Neural cell (in vitro differentiated cells): Measurements from ENCODE around the gene DPEP2. TPM values are rescaled to one million over a fixed set of nuclear protein-coding genes. Genes with fewer than 3 reads are reported as not detected.
"Not testable (repeated sequence)": the region's sequence is repeated elsewhere in the genome, so short reads cannot be mapped to it uniquely, and the experiment has no call there.

ENCODE experiments used
- H2AFZ ChIP-seq: fragments of 200-600, 300-800 bp; sonication (generic), shearing (Covaris generic); 2 replicates; pipeline ENCODE4 v1.6.0; 2014; ENCODE audit warnings: low read depth, mild to moderate bottlenecking, antibody characterized with exemption, low read length, moderate library complexity
- H3F3A ChIP-seq: fragments of 200-600 bp; shearing (Covaris generic); 2 replicates; pipeline ENCODE4 v1.6.1; 2016; ENCODE audit warnings: mild to moderate bottlenecking, moderate library complexity, mixed read lengths, antibody characterized with exemption, low read length; ENCODE audit not compliant: insufficient read depth, poor library complexity, severe bottlenecking
- H3K27ac ChIP-seq: fragments of 200-600, 300-800 bp; sonication (generic), shearing (Covaris generic); 2 replicates; pipeline ENCODE4 v1.5.1; 2014; ENCODE audit warnings: mild to moderate bottlenecking, low read length, moderate library complexity
- H3K27me3 ChIP-seq: fragments of 300-800, 200-600 bp; sonication (generic), shearing (Covaris generic); 2 replicates; pipeline ENCODE4 v1.6.0; 2014; ENCODE audit warnings: mild to moderate bottlenecking, low read depth, low read length, moderate library complexity; ENCODE audit not compliant: insufficient read depth
- H3K36me3 ChIP-seq: fragments of 300-800, 200-600 bp; sonication (generic), shearing (Covaris generic); 2 replicates; pipeline ENCODE4 v1.5.1; 2014; ENCODE audit warnings: mild to moderate bottlenecking, antibody characterized with exemption, low read length, moderate library complexity; ENCODE audit not compliant: insufficient read depth
- H3K4me2 ChIP-seq: fragments of 300-800, 200-600 bp; sonication (generic), shearing (Covaris generic); 2 replicates; pipeline ENCODE4 v1.6.0; 2014; ENCODE audit warnings: mild to moderate bottlenecking, low read length
- H3K4me3 ChIP-seq: fragments of 300-800, 200-600 bp; sonication (generic), shearing (Covaris generic); 2 replicates; pipeline ENCODE4 v1.5.1; 2014; ENCODE audit warnings: mild to moderate bottlenecking, low read length, moderate library complexity
- H3K79me2 ChIP-seq: fragments of 200-600 bp; shearing (Covaris generic); replicated peaks from 2 replicates; pipeline ENCODE4 v1.6.0; 2014; ENCODE audit warnings: mild to moderate bottlenecking, low read length, moderate library complexity; ENCODE audit not compliant: insufficient read depth
- H3K9ac ChIP-seq: fragments of 300-800, 200-600 bp; sonication (generic), shearing (Covaris generic); 2 replicates; pipeline ENCODE4 v1.6.1; 2016; ENCODE audit warnings: mild to moderate bottlenecking, low read length, mixed read lengths
- H3K9me2 ChIP-seq: fragments of 200-600 bp; shearing (Covaris generic); 2 replicates; pipeline ENCODE4 v1.6.1; 2016; ENCODE audit warnings: mild to moderate bottlenecking, low read length, mixed read lengths; ENCODE audit not compliant: insufficient read depth
- H3K9me3 ChIP-seq: fragments of 200-600, 300-800 bp; sonication (generic), shearing (Covaris generic); 2 replicates; pipeline ENCODE4 v1.6.1; 2016; ENCODE audit warnings: mild to moderate bottlenecking, mixed run types, low read length, moderate library complexity, mixed read lengths
- H4K20me1 ChIP-seq: fragments of 200-600 bp; shearing (Covaris generic); 2 replicates; pipeline ENCODE4 v1.6.1; 2016; ENCODE audit warnings: mild to moderate bottlenecking, mixed run types; ENCODE audit not compliant: insufficient read depth
- CTCF ChIP-seq: fragments of 450-650 bp; IDR thresholded peaks from 2 replicates; pipeline ENCODE4 v1.5.1; 2014; ENCODE audit warnings: antibody characterized with exemption, mild to moderate bottlenecking, moderate library complexity; ENCODE audit not compliant: poor library complexity, severe bottlenecking
- EP300 ChIP-seq: fragments of 450-650 bp; conservative IDR thresholded peaks from 2 replicates; pipeline ENCODE4 v1.6.1; 2014; ENCODE audit warnings: antibody characterized with exemption, mild to moderate bottlenecking, moderate library complexity; ENCODE audit not compliant: poor library complexity, severe bottlenecking
- EZH2 ChIP-seq: fragments of 200-600, 300-800 bp; shearing (Covaris generic), sonication (generic); IDR thresholded peaks from 2 replicates; pipeline ENCODE4 v1.6.1; 2014; ENCODE audit warnings: antibody characterized with exemption, low read length, borderline replicate concordance, mild to moderate bottlenecking; ENCODE audit not compliant: insufficient read depth, poor library complexity, severe bottlenecking
- MXI1 ChIP-seq: fragments of 450-650 bp; conservative IDR thresholded peaks from 2 replicates; pipeline ENCODE4 v1.6.1; 2014; ENCODE audit warnings: antibody characterized with exemption, mild to moderate bottlenecking; ENCODE audit not compliant: poor library complexity, severe bottlenecking
- POLR2AphosphoS5 ChIP-seq: IDR thresholded peaks from 2 replicates; pipeline ENCODE4 v1.6.1; 2012
- RAD21 ChIP-seq: fragments of 450-650 bp; conservative IDR thresholded peaks from 2 replicates; pipeline ENCODE4 v1.6.1; 2014; ENCODE audit warnings: antibody characterized with exemption, mild to moderate bottlenecking, moderate library complexity
- SMC3 ChIP-seq: fragments of 450-650 bp; conservative IDR thresholded peaks from 2 replicates; pipeline ENCODE4 v1.6.1; 2014; ENCODE audit warnings: antibody characterized with exemption, mild to moderate bottlenecking, moderate library complexity; ENCODE audit not compliant: poor library complexity
- TAF1 ChIP-seq: IDR thresholded peaks from 2 replicates; pipeline ENCODE4 v1.6.1; 2012; ENCODE audit warnings: low read depth
- polyA plus RNA-seq: library from polyadenylated mRNA; depleted of rRNA; stranded (reverse); fragments of >200 nt; gene quantifications from 2 replicates; pipeline ENCODE4 v1.2.3, GENCODE V29; 2014
- TF ChIP-seq, protein P1 (sequence below): IDR thresholded peaks from 2 replicates; pipeline ENCODE4 v1.6.1; 2012; ENCODE audit warnings: borderline replicate concordance

Gene DPEP2
- polyA plus RNA-seq, 1 donor from 2014 or later: not detected

GRCh38 chr16:68013440-68013839 lies 14.2 kb upstream of the DPEP2 start:
- no peak for TF ChIP-seq TAF1
- TF ChIP-seq, protein P1, sequence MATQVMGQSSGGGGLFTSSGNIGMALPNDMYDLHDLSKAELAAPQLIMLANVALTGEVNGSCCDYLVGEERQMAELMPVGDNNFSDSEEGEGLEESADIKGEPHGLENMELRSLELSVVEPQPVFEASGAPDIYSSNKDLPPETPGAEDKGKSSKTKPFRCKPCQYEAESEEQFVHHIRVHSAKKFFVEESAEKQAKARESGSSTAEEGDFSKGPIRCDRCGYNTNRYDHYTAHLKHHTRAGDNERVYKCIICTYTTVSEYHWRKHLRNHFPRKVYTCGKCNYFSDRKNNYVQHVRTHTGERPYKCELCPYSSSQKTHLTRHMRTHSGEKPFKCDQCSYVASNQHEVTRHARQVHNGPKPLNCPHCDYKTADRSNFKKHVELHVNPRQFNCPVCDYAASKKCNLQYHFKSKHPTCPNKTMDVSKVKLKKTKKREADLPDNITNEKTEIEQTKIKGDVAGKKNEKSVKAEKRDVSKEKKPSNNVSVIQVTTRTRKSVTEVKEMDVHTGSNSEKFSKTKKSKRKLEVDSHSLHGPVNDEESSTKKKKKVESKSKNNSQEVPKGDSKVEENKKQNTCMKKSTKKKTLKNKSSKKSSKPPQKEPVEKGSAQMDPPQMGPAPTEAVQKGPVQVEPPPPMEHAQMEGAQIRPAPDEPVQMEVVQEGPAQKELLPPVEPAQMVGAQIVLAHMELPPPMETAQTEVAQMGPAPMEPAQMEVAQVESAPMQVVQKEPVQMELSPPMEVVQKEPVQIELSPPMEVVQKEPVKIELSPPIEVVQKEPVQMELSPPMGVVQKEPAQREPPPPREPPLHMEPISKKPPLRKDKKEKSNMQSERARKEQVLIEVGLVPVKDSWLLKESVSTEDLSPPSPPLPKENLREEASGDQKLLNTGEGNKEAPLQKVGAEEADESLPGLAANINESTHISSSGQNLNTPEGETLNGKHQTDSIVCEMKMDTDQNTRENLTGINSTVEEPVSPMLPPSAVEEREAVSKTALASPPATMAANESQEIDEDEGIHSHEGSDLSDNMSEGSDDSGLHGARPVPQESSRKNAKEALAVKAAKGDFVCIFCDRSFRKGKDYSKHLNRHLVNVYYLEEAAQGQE: no peak
- Histone ChIP-seq H3K4me2 (no peak overlapping the region), H3K9me2 (no peaks in the 10 kb centered on the region), H3K4me3 (no peak overlapping the region), H3K27me3 (no peaks in the 10 kb centered on the region), H3F3A (no peaks in the 10 kb centered on the region), H2AFZ (no peak overlapping the region), H3K27ac (no peak overlapping the region), H3K79me2 (no peaks in the 10 kb centered on the region), H4K20me1 (no peaks in the 10 kb centered on the region), H3K36me3 (no peaks in the 10 kb centered on the region), H3K9me3 (no peaks in the 10 kb centered on the region), H3K9ac (no peak overlapping the region)

DNA sequence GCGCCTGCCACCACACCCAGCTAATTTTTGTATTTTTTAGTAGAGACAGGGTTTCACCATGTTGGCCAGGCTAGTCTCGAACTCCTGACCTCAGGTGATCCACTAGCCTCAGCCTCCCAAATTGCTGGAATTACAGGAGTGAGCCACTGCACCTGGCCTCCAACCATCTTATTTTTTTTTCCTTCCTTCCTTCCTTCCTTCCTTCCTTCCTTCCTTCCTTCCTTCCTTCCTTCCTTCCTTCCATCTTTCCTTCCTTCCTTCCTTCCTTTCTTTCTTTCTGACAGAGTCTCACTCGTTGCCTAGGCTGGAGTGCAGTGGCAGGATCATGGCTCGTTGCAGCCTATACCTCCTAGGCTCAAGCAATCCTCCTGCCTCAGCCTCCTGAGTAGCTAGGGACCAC lies 10.6 kb upstream of the DPEP2 start:
- not testable (repeated sequence) for H2AFZ ChIP-seq, H3K4me2 ChIP-seq, H3K27me3 ChIP-seq

GRCh38 chr16:68009157-68009735 lies 10.0 kb upstream of the DPEP2 start:
- no peak overlapping the region for H3K4me2 ChIP-seq
- H3F3A ChIP-seq: no peaks in the 10 kb centered on the region
- TF ChIP-seq SMC3: no peak
- TF ChIP-seq POLR2AphosphoS5: no peak
- no peak for TF ChIP-seq EP300
- TF ChIP-seq, protein P1: no peak
- no peak for TF ChIP-seq RAD21
- TF ChIP-seq TAF1: no peak
- TF ChIP-seq MXI1: no peak
- no peak for TF ChIP-seq EZH2
- no peak for TF ChIP-seq CTCF
- H2AFZ ChIP-seq: no peak overlapping the region
- no peaks in the 10 kb centered on the region for H3K9me3 ChIP-seq
- H3K9me2 ChIP-seq: no peaks in the 10 kb centered on the region
- H3K4me3 ChIP-seq: no peak overlapping the region
- H3K36me3 ChIP-seq: no peaks in the 10 kb centered on the region
- H3K9ac ChIP-seq: no peak overlapping the region
- H3K27ac ChIP-seq: no peak overlapping the region
- H3K27me3 ChIP-seq: no peaks in the 10 kb centered on the region
- no peaks in the 10 kb centered on the region for H4K20me1 ChIP-seq
- no peaks in the 10 kb centered on the region for H3K79me2 ChIP-seq

More for the DNA sequence above, 10.6 kb upstream of the DPEP2 start:
- not testable (repeated sequence) for H3F3A ChIP-seq, H3K9me3 ChIP-seq, H3K9me2 ChIP-seq, H3K79me2 ChIP-seq, H3K9ac ChIP-seq, H3K36me3 ChIP-seq, H4K20me1 ChIP-seq, H3K27ac ChIP-seq, H3K4me3 ChIP-seq
